ENCODE measurements around the gene SGCE.

The SGCE gene

DNA sequence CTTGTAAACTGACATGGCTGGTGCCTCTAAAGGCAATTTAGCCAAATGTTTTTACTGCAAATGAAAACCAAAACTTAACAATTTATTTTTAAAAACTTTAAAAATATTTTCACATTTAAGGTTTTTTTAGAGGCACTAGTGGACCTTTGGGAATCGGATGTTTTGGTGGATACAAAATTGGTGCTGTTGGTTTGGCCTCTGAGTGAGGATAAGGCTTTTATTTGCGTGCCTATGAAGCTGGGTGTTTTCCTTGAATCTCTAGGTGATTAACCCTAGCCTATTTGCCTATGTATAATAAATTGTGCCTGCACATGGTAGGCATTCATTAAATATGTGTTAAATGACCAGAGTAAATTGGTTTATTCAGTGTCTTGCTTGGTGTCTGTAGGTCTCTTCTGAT lies 2.9 kb upstream of the SGCE start:
- FAIRE-seq = no peak

DNA sequence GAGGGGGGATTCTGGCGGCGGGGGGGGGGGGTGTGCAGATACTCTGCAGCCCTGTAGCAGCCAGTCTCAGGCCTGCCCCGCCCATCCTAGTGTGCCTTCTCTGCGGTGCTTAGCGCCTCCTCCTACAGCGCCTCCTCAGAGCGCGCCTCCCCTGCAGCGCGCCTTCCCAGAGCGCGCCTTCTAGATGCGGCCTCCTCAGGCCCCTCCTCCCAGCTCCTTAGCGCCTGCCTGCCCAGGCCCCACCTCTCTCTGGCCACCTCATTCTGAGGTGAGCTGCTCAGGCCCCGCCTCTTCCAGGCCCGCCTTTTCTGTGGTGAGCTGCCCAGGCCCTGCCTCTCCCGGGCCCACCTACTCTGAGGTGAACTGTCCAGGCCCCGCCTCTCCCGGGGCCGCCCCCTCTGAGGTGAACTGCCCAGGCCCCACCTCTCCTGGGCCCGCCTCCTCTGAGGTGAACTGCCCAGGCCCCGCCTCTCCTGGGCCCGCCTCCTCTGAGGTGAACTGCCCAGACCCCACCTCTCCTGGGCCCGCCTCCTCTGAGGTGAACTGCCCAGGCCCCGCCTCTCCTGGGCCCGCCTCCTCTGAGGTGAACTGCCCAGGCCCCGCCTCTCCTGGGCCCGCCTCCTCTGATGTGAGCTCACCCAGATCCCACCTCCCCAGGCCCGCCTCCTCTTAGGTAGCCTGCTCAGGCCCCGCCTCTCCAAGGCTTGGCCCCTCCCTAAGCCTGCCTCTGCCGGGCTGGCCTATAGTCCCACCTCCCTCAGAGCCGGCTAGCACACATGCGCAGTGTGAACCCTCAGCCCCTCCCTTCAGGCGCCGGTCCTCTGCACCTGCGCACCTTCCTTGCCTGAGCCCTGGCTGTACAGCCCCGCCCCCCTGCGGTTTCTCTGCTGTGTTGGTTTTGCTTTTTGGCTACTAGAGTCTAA lies 2.1 kb upstream of the SGCE start:
- FAIRE-seq = peak; percentile 98

DNA sequence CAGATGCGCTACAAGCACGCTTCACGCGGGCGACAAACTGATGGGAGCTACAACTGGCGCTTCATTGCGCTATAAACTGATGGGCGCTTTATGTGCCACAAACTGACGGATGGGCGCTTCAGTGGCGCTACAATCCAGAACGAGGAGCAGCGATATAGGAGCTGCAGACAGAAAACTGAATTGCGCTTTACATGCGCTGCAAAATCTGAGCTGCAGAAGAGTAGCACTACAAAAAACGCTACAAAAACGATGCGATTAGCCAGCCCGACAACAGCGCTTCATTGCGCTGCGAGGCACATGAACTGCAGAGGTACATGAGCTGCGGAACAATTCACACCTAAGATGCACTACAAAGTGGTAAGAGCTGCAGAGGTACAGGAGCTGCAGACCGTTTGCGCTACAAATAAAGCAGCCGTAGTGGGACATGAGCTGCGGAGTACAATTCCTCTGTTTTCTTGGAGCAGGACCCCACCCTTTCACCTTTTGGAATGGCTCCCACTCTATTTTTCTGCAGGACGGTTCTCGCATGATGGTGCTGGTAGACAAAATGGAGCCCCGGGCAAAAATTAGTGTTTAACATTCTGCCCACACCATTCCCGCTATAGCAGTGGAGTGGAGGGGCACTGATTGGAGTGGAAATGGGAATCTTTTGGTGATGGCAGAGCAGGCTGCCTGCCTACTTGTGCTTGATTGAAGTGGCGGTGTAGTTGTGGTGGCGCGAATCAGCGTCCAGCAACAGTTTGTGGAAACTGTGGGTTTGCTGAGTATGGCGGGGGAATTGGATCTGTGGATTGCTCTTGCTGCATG lies 1.2 kb upstream of the SGCE start:
- no peak for FAIRE-seq

DNA sequence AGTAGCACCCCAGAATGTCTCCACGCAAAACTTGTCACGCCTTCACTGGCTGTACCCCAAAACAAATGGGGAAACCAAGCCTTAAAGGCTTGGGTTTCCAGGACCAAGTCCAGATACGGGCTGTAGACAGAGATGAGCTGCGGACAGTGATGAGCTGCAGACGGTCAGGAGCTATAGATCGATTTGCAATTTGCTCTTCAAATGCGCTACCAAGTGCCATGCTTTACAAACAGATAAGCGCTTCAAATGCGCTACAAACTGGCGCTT lies 658 bp upstream of the SGCE start:
- FAIRE-seq = no peak

DNA sequence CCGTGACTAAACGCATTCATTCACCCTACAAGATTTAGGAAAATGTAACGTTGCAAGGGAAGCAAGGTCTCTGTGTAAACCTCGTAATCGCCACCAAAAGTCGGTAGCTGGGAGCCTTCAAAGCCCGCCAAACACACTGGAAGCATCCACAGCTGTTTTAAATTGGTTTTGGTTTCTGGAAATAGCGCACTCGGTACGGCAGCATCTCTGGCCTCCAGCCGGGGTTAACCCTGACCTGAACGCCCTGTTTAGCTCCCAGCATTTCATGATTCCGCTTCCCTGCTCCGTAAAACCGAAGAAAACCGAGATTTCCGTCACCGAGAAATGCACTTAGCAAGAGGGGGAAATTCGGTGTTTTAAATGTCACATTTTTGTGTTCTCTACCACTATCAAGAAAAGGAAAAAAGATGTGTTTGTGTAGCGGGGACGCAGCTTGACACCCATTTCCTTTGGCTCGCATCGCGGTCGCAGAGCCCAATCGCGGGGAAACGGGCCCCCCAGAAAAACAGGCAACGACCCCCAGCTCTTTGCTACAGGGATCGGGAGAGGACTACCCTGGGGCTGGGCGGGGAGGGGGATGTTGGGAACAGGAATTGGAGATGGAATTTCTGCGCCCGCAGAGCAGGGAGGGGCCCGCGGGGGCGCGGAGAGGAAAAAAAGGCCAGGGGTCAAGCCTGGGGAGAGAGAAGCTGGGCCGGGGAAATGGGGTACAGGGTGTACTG lies 646 bp downstream of the SGCE start:
- FAIRE-seq = no peak

DNA sequence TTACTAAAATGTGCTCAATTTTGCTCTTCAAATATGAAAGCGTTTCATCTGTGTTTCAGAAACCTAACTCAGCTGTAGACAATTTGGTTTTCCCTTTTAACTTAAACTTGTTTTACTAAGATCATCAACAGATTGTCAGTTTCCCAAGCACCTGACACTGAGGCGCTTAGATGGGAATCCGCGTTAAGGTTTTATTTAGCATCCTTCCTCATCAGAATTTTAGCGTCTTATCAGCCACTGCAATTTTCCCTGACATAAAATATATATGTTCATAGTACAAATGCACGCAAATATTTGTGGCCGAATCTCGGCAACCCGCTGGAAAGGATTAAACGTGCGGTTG lies 1.2 kb downstream of the SGCE start:
- FAIRE-seq = no peak

DNA sequence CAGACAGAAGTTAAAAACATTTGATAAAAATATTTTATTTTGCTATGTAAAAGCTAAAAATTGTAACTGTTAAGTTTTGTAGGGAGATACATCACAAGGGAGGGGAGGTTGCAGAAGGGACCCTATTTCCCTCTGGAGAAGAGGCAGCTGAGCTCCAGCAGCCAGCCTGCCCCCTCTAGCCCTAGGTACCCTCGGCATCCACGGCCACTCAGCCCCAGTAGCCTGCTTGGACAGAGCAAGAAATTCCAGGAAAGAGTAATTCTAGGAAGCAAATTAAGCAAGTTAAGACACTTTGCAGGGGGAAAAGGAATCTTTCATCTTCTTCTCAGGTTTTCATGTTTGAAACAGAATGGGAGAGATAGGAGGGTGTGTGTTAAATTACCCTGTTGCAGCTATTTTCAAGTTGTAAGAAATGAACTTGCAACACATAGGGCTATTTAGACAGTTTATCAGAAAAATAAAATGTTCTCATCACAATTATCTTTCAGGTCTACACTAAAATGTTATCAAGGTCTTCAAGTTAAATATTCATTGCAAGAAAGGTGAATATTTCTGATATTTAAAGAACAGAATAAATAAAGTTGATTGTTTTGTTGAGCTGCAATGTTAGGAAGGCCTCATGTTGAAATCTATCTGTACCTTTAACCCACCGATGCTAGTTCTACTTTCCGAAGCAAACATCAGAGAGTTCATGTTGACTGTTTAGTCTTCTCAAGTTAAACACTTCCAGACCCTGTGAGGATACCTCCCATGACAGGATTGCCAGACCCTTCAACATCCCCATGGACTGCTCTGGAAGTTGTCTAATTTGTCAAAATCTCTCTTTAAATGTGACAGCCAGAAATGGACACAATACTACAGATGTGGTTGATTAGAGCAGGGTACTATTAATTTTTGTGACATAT lies 5.5 kb downstream of the SGCE start:
- no peak for FAIRE-seq

DNA sequence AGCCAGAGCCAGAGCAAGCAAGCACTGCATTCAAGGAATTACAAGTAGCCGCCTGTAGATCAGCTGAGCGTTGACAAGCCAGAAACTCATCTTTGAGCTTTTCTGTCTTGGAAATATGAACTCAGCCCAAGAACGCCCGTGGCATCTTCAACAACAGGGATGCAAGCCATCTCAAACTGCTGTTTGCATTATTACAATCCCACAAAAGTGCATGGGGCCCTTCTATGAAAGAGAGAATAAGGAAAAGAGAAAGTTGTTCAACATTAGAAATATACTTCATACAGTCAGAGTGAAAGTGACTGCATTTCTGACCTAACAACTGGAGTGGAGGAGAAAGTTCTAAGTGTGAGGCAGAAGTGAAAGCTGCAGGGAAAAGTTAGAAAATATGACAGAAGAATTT lies 6.5 kb downstream of the SGCE start:
- FAIRE-seq = no peak

DNA sequence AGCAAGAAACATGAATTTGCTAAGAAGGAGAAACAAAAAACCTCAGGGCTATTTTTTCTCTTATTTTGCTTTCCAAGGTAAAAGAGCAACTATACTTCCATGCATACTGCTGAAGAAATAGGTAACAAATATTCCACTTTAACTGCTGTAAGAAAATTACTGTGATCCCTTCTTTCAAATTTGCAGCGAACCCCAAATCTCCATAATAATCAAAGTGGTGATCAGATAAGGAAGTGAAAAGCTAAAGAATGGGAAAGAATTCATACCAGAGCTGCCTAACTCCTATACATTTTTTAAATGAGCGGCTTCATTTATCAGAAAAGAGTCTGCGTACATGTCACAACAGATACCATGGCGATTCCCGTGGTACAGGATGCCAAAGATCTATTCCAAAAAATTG lies 7.2 kb downstream of the SGCE start:
- FAIRE-seq = no peak

DNA sequence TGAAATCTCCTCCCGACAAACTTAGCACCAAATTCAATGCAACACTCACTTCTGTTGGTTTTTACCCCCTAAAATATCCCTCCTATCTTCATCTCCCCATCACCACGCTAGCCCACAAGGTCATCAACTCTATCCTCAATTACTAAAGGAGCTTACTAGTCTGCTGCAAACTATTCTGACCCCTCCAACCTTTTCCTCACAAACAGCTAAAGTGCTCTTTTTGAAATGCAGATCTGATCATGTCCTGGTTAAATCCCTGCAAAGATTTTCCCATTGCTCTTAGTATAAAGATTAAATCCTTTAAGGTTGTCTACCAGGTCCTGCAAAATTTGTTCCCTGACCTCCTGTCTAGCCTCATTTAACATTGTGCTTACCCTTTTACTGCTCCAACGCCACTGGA lies 8.6 kb downstream of the SGCE start:
- no peak for FAIRE-seq

DNA sequence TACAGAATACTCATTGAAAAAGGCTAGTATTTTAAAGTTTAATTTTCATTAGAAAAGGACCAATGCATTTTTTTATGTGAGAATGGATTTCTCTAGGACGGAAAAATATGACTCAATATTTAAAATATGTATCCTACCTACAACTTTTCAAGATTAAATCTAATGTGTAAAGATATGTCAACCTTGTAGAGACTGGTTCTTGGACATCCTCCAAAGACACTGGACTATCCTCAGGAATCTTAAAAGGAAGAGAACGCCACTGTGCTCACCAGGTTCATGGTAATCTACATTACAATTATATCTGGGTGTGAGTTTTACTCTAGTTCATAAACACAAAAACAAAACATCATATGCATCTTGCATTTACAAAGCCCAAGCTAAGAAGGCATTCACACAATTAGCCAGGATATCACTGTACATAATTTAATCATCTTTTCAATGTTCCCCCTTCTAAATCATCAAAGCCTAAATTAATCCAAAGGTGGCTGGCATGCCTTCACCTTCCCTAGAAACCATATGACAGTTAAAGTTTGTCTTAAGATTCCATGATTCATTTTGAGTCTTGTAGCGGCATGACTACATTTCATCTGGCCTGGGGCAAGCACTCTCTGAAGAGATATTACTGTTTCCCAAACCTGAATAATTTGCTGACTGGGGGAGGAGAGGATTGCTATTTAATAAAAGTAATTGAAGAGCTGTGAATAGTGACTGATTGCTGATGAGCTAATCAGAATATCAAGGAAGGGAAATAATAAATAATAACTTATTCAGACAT lies 12.0 kb downstream of the SGCE start:
- no peak for FAIRE-seq

DNA sequence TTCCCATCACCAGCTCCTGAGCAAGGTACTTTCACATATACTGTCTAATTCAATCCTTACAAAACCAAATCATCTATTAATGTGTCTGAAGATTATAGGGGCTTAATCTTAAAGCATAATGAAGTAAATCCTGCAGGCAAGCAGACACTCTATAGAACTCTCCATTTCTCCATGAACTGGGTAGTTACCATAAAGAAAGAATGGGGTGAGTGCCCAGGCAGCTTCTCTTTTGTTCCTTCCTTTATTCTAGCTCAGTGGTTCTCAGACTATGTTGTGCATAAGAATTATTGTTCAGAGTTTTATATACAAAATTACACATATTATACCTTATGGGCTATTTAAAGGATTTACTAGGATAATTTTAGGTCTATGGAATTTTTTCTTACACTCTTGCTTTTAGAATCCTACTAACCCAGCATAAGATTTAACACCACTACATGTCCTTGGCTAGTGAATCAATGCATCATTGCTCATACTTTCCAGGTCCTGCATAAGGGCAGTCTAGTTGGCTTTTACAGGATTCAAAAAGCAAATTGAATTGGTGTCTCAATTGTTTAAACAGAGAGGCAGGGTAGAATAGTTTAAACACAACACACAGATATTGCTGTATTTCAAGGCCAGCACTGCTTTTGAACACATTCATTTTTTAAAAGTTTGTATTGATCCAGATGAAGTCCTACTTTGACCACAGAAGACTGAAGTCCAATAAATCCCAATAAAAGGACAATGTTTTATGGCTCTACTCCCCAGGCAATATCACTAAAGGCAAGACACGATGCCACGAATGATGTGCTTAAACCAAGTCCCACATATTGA lies 12.9 kb downstream of the SGCE start:
- FAIRE-seq = no peak

DNA sequence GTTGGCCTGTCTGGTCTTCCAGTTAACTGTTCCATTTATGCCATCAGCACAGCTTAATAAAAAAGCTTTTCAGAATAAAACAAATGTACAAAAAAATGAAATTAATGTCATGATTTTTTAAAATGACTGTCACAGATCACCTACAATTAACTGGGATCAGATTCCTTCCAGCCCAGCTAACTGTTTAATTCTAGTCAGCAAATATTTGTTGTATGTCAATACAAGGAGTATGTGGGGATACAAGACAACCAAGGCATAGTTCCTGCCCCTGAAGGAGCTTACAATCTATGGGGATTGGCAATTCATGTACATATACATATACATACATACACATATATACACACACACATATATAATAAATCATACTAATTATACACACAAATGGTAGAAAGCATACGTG lies 16.5 kb downstream of the SGCE start:
- FAIRE-seq = no peak

DNA sequence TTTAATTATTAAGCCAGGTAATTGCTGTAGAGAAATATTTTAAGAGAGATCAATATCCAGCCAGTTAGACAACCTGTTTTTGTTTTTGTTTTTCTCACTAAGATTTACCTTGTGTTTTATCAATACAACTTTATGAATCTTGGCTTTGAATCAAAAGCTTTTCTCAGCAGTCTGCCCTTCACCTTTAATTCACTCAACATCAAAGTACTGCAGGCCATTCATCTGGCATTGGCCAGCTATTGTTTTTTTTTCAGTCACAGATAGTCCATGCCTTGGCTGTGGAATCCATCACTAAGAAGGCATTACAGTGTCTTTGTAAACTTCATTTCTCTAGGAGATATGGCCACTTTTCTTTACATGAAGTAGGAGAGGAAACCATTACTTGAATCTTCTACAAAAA lies 20.2 kb downstream of the SGCE start:
- FAIRE-seq = no peak

DNA sequence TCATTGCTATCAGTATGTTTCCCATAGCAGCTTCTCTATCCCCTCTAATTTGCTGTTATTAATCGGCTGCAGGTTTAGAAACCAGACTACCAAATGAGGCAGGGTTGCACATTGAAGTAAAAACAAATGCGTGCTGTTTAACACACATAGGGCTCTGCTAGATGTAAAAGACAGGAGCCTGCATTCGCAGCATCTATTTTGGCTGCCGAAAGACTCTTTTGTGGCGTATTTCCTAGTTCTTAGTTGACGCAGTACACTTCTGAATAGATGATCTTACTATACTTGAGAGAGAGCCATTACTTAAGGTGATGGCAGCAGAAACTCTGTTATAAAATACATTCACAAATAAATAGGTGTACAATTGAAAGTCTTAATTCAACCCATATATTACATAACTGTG lies 21.4 kb downstream of the SGCE start:
- no peak for FAIRE-seq

DNA sequence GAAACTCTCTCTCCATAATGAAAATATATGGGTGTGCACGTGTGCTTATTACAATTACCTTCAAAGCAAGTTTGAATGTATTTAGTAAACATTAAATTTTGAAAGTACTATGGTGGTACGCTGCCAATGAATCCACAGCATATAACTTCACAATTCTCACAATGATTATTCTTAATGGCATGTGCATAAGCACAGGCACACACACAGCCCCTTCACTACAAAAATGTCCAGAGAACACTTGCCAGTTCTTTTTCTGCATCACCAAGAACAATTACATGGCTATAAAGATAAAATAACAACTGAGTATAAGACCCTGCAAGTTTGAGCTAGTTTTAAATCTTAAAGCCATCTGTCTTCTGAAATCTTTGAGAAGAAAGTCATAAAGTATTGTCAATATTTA lies 22.2 kb downstream of the SGCE start:
- no peak for FAIRE-seq

DNA sequence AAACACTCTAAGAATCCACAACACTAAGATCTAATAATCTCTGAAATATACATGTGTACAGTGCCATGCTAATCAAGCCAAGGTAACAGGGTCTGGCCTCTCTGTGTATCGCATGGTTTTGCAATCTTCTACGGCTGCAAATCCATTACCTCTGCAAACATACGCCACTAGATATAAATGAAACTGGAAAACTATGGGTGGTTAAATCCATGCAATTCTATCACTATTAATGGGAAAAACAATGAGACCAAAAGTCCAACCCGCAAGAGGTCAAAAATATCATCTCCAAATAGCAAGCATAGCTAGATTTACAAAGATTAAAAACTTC lies 23.0 kb downstream of the SGCE start:
- FAIRE-seq = no peak

DNA sequence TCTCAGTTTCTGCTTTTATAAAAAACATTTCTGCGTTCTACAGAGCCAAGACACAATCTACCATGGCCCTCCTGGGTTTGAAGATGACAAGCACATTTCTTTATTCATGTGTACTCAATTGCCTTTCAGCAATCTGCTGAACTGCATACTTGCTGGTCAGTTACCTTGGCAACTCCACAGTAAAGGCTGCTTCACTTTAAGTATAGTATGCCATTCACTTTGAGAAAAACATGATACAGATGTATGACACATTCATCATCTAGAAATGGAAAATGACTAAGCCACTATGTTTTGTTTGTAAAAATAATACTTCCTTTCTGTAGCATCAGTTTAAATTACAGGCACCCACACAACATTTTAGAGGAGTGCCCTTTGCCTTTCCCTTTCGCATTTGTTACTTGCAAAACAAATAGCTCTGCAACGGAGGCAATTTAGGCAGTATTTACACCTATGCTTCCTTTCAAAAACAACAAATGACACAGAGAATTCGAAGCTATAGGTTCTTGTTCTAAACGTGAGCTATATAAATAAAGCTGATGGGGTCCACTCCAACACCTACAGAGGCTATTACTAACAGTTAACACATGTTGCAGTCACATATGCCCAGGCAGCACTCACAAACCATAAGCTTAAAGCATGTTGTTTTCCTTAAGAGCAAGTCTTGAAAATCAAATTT lies 23.5 kb downstream of the SGCE start:
- no peak for FAIRE-seq

DNA sequence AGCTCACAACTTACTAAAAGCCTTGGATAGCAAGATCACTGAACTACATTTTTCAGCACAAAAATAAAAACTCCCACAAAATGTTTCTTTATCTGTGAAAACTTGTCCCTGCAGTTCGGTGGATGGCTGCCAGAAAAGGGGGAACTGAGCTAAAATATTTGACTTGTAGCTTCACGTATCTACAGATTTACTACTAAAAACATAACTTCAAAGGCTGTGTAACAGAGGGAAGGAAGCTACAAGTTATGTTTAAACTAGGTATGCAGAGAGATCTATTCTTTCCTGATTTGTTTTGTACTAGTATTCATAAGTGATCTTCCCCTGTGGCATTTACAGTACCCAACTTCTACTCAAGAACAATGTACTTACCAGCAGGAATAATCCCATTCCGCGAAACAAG lies 25.1 kb downstream of the SGCE start:
- no peak for FAIRE-seq

DNA sequence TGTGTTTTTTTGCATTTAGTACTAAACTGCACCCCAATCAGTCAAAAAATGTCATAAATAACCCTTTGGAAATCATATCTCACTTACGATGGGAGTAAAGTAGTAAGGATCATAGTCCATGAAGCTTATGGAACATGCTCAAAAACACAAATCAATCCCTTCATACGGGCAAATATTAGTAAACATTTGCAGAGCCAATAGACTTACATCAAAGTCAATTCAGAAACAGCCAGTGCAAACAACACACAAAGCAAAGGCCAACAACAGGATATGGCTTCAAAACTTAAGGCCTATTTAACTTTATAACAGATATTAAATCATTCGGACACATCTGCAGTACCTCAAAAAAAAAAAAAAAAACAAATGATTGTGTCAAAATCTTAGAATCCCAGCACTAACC lies 32.1 kb downstream of the SGCE start:
- no peak for FAIRE-seq

DNA sequence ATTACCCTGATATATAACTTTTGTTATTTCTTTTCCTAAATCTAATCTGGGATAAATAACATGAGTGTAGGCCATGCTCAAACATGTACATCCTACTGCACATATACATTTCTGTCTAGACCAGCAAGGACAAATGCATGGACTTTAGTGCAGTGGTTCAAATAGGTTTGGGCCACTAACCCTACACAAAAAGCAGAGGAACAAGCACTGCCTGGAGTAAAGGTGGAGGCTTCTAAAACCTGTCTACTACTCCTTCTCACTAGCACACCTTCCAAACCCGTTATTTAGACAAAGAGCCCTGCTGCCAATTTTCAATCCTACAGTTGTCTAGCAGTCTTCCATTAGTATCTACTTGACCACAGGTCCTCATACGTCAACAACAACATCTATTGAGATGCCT lies 34.8 kb downstream of the SGCE start:
- no peak for FAIRE-seq
